AG08395 (cell line): ENCODE measurements around the gene ABCD3.
"Not testable (repeated sequence)": the region's sequence is repeated elsewhere in the genome, so short reads cannot be mapped to it uniquely, and the experiment has no call there.

Source experiments
- DNase-seq: peaks from one replicate; pipeline ENCODE4 v3.0.0; 2012; ENCODE audit warnings: mixed read lengths, low spot score

Gene ABCD3

DNA sequence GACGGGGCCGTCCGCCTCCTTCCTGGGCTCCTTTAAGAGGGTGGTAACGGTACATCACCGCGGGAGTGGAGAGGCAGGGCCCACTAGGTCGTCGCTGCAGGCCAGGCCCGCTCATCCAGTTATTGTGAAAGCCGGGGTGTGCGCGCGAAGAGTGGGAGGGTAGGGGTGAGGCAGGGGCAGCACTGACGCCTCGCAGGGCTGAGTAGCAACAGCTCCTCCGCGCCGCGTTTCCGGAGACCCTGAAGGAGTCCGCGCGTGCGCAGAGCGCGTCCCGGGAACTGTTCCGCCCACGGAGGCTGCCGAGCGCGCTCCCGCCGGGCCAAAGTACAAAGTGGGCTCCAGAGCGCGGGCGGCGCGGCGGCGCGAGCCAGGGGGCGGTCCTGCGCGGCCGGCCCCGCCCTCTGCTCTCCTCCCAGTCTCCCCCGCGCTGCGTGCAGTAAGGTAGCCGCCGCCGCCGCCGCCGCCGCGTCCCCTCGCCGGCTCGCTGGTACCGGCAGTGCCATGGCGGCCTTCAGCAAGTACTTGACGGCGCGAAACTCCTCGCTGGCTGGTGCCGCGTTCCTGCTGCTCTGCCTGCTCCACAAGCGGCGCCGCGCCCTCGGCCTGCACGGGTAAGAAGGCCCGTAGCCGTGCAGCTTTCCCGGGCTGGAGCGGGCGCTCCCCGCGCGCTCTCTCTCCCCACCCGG is at the start of gene ABCD3:
TSS of gene ABCD3 (plus strand) at position 412 of the 686 bp plus-strand sequence. CDS start at position 502, 90 bp downstream.
- DNase-seq: peak; percentile 97

- not testable (repeated sequence) for DNase-seq
Measured at GRCh38 chr1:94372771-94373170, 45.4 kb upstream of the ABCD3 start.

GRCh38 chr1:94373311-94373710 is 44.9 kb upstream of the ABCD3 start:
- not testable (repeated sequence) for DNase-seq

DNA sequence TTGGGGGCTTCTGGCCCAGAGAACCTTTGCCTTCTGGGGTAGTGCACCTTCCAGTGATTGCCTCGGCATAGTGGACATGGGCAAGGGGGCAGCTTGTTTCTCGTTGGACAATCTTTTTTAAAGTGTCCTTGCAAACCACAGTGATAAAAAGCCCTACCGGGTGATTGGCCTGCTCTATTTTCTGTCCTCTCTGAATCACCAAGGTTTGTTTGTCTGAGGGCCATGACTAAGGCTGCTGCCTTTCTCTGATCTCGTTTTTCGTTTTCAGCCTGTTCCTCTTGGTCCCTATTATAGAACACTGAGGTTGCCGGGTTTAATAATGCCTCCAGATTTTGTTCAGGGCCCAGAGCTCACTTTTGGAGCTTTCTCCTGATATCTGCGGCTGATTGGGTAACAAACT is 42.5 kb upstream of the ABCD3 start:
- DNase-seq: not testable (repeated sequence)

GRCh38 chr1:94378493-94378892 is 39.7 kb upstream of the ABCD3 start:
- not testable (repeated sequence) for DNase-seq

- no peak for DNase-seq
Measured at GRCh38 chr1:94379615-94380014, 38.6 kb upstream of the ABCD3 start.

- DNase-seq: no peak
Measured at GRCh38 chr1:94382201-94382600, 36.0 kb upstream of the ABCD3 start.

- DNase-seq: no peak
Measured at GRCh38 chr1:94383966-94384408, 34.2 kb upstream of the ABCD3 start.

GRCh38 chr1:94384485-94385265 is 33.5 kb upstream of the ABCD3 start:
- no peak for DNase-seq

DNA sequence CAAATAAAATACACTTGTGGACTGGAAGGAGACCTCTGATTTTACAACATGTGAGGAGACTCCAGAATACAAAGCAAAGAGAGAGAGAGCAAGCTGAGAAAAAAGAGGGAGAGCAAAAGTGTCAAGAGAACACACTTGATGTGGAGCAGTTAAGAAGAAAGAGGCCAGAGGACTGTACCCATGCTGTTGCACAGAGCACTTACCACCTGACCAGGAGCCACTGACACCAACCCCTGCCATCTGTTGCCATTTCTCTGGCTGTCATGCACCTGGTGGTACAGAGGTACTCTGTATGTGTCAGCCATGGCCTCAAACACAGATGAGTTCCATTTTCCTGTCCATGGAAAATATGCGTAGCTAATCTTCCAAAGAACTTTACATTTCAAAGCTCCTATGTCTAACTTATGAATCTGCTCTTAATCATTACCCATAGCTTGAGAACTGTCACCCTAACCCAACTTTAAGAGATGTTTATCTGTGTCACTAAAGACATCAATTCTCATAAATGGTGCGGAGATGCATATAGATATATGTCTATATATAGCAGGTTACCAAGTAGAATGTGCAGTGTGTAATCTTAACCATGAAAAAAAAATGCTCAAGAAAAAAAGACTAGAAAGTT is 32.8 kb upstream of the ABCD3 start:
- no peak for DNase-seq

- no peak for DNase-seq
Measured at GRCh38 chr1:94389298-94389697, 28.9 kb upstream of the ABCD3 start.

GRCh38 chr1:94394247-94394646 is 23.9 kb upstream of the ABCD3 start:
- DNase-seq: no peak

- DNase-seq: no peak
Measured at GRCh38 chr1:94395231-94395630, 23.0 kb upstream of the ABCD3 start.

DNA sequence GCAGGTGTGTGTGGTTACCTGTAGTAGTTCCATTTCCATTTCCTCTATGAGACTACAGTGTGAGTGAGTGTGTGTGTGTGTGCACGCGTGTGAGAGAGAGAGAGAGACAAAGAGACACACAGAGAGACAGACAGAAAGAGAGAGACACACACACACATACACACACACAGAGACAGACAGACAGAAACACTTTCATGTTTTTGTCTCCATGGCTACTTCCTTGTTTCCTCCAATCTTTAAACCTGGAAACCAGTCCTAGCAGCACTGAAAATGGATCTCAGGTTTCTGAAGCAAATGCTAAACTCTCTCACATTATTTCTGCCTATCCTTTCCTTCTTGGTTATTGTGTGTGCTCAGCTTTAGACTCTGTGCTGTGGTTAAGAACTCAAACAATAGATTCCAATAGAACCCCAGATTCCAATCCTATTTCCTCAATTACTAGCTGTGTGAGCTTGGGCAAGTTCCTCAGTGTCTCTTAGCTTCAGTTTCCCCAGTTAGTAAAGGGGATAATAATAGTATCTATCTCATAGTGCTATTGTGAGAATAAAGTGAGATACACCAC is 22.4 kb upstream of the ABCD3 start:
- DNase-seq: no peak

DNA sequence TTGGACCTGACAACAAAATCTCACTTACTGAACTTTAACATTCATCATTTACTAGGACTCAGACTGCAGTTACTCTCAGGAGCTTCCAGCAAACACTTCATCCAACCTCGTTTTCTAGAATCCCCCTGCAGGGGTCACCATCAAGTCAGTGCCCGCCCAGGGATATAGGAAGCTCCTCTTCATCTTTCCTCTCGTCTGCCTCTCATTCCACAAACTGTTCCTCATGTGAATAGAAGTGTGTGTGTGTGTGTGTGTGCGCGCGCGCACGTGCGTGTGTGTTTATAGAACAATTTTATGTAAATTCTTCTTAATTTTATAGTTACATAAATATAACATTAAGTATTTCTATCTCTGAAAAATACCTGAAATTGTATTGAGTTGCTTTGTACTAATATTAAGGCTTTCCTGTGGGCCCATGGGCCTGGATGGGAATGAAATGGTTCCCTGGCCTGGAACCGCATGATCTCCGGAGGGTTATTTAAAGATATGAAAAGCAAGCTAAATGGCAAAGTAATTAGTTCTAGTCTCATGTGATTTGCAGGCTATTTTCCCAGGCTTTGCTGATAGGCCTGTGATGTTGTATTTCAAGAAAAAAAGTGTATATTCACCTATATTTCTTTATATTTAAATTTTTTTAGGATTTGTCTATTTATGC is 21.7 kb upstream of the ABCD3 start:
- no peak for DNase-seq

- DNase-seq: no peak
Measured at GRCh38 chr1:94398356-94398755, 19.8 kb upstream of the ABCD3 start.

- no peak for DNase-seq
Measured at GRCh38 chr1:94399453-94399852, 18.7 kb upstream of the ABCD3 start.

DNA sequence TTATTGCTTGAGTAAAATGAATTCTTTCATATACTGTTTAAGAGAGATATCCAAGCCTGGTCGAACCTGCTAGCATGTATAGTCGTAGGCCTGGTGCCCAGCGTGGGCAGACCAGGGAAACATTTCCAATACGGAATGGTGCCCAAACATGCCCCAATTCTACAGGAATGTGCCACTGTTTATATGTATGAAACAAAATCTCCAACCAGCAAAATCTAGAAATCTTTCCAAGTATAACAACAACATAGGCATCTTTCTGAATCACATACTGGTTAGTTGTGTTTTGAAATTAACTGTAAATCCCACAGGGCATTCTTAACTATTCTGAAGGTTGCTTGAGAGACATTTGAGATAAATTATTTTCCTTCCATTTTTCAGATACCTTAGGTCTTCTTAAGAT is 17.0 kb upstream of the ABCD3 start:
- no peak for DNase-seq

DNA sequence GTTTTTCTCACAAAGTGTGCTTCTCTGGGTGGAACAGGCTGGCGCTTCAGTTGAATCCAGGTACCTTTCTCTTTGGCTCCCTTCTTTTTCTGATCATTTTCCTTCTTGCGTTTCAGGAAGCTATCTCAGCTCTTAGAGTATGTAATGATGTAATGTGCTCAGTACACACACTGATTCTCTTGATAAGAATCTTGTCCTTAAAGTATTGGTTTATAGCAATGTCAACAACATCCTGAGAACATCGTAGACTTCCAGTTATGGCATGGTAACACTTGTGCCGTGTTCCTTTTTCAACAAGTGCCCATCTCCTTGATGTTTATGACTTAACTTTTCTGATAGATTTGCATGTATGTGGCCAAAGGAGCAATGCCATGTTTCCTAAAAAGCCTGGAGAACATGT is 11.7 kb upstream of the ABCD3 start:
- DNase-seq: no peak

- DNase-seq: no peak
Measured at GRCh38 chr1:94408104-94408830, 9.9 kb upstream of the ABCD3 start.

- no peak for DNase-seq
Measured at GRCh38 chr1:94411237-94411636, 7.0 kb upstream of the ABCD3 start.
